KMS-11 (cell line): ENCODE data around the gene LINC01488.

Source experiments
- H2AFZ ChIP-seq: fragments of 200-600 bp; sonication (generic); 2 replicates; pipeline ENCODE4 v1.6.1; 2016; ENCODE audit warnings: antibody characterized with exemption, mixed run types, low read depth
- H3K27ac ChIP-seq: fragments of 200-600 bp; sonication (generic); 2 replicates; pipeline ENCODE4 v1.6.1; 2016; ENCODE audit warnings: mild to moderate bottlenecking, mixed run types
- H3K27me3 ChIP-seq: fragments of 200-600 bp; sonication (generic); 2 replicates; pipeline ENCODE4 v1.6.1; 2017; ENCODE audit warnings: mild to moderate bottlenecking, low read depth, mixed run types, moderate library complexity; ENCODE audit not compliant: insufficient read depth
- H3K36me3 ChIP-seq: fragments of 200-600 bp; sonication (generic); 2 replicates; pipeline ENCODE4 v1.6.1; 2017; ENCODE audit warnings: mild to moderate bottlenecking, mixed run types; ENCODE audit not compliant: insufficient read depth
- H3K4me1 ChIP-seq: fragments of 200-600 bp; sonication (generic); 2 replicates; pipeline ENCODE4 v1.6.1; 2016; ENCODE audit warnings: mild to moderate bottlenecking, low read depth, mixed run types; ENCODE audit not compliant: poor library complexity, severe bottlenecking
- H3K4me2 ChIP-seq: fragments of 200-600 bp; sonication (generic); 2 replicates; pipeline ENCODE4 v1.7.0; 2016; ENCODE audit warnings: mild to moderate bottlenecking, mixed run types
- H3K4me3 ChIP-seq: fragments of 200-600 bp; sonication (generic); IDR thresholded peaks from 2 replicates; pipeline ENCODE4 v1.6.1; 2017; ENCODE audit warnings: low read depth, low read length, mixed read lengths; ENCODE audit not compliant: insufficient read depth
- H3K79me2 ChIP-seq: fragments of 200-600 bp; sonication (generic); 2 replicates; pipeline ENCODE4 v1.6.1; 2016; ENCODE audit warnings: low read depth, mixed run types; ENCODE audit not compliant: insufficient read depth
- H3K9ac ChIP-seq: fragments of 200-600 bp; sonication (generic); 2 replicates; pipeline ENCODE4 v1.6.1; 2016; ENCODE audit warnings: mild to moderate bottlenecking, mixed run types
- H4K20me1 ChIP-seq: fragments of 200-600 bp; sonication (generic); 2 replicates; pipeline ENCODE4 v1.6.1; 2016; ENCODE audit warnings: mild to moderate bottlenecking, mixed run types; ENCODE audit not compliant: insufficient read depth
- CTCF ChIP-seq: fragments of 200-600 bp; sonication (generic); conservative IDR thresholded peaks from 2 replicates; pipeline ENCODE4 v1.6.1; 2017; ENCODE audit warnings: low read depth, mild to moderate bottlenecking, antibody characterized with exemption, low read length, moderate library complexity, mixed read lengths

LINC01488 gene

GRCh38 chr11:69467646-69468045, 13.8 kb upstream of the LINC01488 start:
- no peak for TF ChIP-seq CTCF
- Histone ChIP-seq H4K20me1 (no peaks in the 10 kb centered on the region), H3K27ac (no peak overlapping the region), H3K36me3 (no peaks in the 10 kb centered on the region), H3K9ac (no peak overlapping the region), H3K27me3 (no peaks in the 10 kb centered on the region; the same call in 1 of the 2 replicates), H3K4me1 (no peaks in the 10 kb centered on the region), H2AFZ (no peak overlapping the region), H3K4me3 (no peak overlapping the region), H3K4me2 (no peak overlapping the region), H3K79me2 (no peaks in the 10 kb centered on the region)

- Histone ChIP-seq H3K36me3 (no peaks in the 10 kb centered on the region), H3K27me3 (no peaks in the 10 kb centered on the region; the same call in 1 of the 2 replicates), H3K79me2 (no peaks in the 10 kb centered on the region), H3K27ac (no peak overlapping the region), H3K9ac (no peak overlapping the region), H2AFZ (no peak overlapping the region), H3K4me1 (no peaks in the 10 kb centered on the region), H4K20me1 (no peaks in the 10 kb centered on the region), H3K4me2 (no peak overlapping the region), H3K4me3 (no peak overlapping the region)
- TF ChIP-seq CTCF: no peak
These were observed 13.2 kb upstream of the LINC01488 start for GRCh38 chr11:69468221-69468620.

GRCh38 chr11:69468911-69469885, 12.3 kb upstream of the LINC01488 start:
- no peak overlapping the region for H3K4me3 ChIP-seq
- no peak overlapping the region for H3K4me2 ChIP-seq
- H3K27ac ChIP-seq: no peak overlapping the region
- H4K20me1 ChIP-seq: no peaks in the 10 kb centered on the region
- H3K9ac ChIP-seq: no peak overlapping the region
- no peaks in the 10 kb centered on the region for H3K79me2 ChIP-seq
- no peak for TF ChIP-seq CTCF
- no peaks in the 10 kb centered on the region for H3K36me3 ChIP-seq
- no peaks in the 10 kb centered on the region for H3K4me1 ChIP-seq
- no peak overlapping the region for H2AFZ ChIP-seq
- H3K27me3 ChIP-seq: no peaks in the 10 kb centered on the region; the same call in 1 of the 2 replicates

GRCh38 chr11:69470301-69470700, 11.2 kb upstream of the LINC01488 start:
- Histone ChIP-seq H3K27me3 (no peaks in the 10 kb centered on the region; the same call in 1 of the 2 replicates), H3K27ac (no peak overlapping the region), H2AFZ (no peak overlapping the region), H3K79me2 (no peaks in the 10 kb centered on the region), H3K4me1 (no peaks in the 10 kb centered on the region), H3K36me3 (no peaks in the 10 kb centered on the region), H3K9ac (no peak overlapping the region), H3K4me2 (no peak overlapping the region), H4K20me1 (no peaks in the 10 kb centered on the region), H3K4me3 (no peak overlapping the region)
- TF ChIP-seq CTCF: no peak
